ENCODE measurements around the gene EXD3.
"Not testable (repeated sequence)": the region's sequence is repeated elsewhere in the genome, so short reads cannot be mapped to it uniquely, and the experiment has no call there.

EXD3 gene, protein sequence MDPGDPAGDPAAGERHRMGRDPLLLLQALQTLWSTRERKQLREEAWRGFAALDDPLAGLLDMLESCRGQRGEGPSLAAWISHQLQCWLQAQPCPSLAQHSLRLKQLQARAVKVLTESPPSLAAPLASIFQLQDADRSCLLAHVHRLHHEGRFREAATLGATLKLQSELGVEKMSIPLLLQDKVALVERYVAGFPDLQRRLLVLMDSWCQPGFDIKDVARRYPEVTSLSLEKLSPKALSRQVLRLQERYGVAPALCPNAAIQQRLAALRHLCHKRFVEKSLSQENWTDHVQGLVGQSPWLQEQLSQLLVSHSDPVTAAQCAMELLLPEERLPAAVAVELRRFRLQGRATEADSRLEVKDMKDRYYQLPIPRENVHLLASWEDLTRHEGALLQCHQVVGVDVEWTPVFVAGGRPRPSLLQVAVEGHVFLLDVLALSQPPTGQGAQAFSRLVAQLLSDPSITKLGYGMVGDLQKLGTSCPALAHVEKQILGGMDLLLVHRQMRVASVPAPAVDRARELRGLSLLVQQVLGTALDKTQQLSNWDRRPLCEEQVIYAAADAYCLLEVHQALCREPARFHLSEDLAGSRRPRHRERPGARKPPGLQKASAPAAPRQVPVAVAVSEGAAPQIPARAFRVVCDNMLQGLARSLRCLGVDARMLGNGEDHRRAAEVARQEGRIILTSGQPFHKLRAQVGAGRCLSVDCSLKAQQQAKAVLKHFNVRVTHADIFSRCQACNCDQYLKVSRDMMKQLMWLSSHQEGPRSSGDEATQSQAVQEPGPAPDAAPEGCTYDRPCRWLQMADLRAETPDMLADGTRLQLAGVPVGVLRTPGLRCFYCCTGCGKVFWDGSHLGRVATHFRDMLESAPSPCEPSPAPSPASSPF

GRCh38 chr9:137422604-137423513, at the start of gene EXD3, which contains the start of gene NOXA1:
TSS of gene EXD3 (minus strand) at chr9:137423162. CDS start at chr9:137395357, 27,805 bp downstream.
TSS of gene NOXA1 (plus strand) at chr9:137423393. CDS start at chr9:137423530, 137 bp downstream.
- peak; percentile 83 to 94 for DNase-seq

DNA sequence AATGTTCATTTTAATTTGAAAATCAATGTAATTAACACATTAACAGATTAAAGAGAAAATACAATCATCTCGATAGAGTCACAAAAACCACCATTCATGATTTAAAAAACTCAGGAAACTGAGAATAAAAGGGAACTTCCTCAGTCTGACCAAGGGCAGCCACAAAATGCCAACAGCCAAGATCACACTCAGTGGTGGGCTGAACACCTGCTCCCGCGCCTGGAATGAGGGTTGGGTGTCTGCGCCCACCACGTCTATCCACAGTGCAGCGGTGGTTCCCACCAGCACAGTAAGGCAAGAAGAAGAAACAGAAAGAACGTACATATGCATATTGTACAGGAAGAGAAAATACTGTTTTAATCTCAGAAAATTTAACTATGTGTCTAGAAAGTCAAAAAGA, 47.8 kb upstream of the EXD3 start:
- DNase-seq, result no peak

GRCh38 chr9:137467896-137468295, 44.9 kb upstream of the EXD3 start:
- DNase-seq, result no peak

GRCh38 chr9:137467161-137467581, 44.2 kb upstream of the EXD3 start:
- no peak for DNase-seq

DNA sequence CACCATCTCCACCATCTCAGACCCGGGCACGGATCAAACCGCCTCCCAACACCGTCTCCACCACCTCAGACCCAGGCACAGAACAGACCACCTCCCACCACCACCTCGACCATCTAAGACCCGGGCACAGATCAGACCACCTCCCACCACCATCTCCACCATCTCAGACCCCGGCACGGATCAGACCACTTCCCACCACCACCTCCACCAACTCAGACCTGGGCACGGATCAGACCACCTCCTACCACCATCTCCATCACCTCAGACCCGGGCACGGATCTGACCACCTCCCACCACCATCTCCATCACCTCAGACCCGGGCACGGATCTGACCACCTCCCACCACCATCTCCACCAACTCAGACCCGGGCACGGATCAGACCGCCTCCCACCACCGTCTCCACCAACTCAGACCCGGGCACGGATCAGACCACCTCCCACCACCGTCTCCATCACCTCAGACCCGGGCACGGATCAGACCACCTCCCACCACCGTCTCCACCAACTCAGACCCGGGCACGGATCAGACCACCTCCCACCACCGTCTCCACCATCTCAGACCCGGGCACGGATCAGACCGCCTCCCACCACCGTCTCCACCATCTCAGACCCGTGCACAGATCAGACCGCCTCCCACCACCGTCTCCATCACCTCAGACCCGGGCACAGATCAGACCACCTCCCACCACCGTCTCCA, 43.6 kb upstream of the EXD3 start:
- DNase-seq, result not testable (repeated sequence)

DNA sequence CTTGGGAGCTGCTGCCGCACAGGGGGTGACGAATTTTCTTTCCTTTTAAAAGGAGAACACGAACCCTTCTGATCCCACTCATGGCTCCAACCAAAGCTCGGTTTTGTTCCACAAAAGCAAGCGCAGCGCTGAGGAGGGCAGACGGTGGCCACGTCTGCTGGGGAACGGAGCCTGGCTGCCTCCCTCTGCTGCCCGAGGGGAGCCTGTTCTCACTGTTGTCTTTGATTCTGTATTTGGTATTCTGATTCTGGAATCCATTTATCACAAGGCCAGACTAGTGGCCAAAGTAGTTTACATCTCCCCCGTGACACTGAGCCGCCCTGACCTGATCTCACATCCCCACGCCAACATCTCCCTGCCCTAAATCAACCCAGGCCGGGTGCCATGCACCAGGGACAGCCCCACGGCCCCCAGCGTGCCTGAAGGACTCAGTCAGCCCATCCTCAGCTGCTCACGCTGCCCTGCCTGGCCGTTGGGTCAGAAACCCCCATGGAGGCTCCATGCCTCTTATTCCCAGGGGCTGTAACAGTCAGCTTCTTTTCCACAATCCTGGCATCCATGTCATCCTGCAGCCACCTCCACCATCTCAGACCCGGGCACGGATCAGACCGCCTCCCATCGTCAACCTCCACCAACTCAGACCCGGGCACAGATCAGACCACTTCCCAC, 42.9 kb upstream of the EXD3 start:
- DNase-seq, result no peak

DNA sequence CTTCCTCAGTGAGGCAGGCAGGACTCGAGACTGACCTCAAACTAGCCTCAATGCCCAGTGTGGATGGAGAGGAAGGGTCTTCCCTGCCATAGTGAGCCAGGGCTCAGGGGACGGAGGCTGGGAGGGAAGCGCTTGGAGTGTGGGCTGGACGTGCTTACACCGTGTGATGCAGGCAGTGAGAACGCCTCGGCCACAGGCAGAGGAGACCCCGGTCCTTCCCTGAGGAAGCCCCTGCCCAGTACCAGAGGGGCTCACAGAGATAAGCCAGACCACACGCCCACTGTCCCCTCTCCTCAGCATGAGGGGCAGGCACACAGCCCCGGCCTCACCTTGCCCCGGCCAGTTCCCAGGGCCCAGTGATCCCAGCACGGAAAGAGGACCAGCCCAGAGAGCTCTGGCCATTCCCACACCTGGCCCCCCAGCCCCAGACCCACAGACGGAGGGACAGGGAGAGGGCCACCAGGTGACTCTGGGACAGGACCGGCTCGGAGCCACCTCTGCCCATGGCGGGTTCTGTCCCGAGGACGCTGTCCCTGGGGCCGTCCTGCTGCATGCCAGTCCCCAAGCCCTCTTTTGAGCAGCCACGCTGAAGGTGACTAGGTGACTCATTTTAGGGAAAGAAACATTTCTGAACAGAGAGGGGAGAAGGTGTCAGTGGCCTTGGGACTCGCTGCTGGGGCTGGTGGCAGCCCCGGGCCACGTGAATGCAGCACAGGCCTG, 42.2 kb upstream of the EXD3 start:
- no peak for DNase-seq

GRCh38 chr9:137464291-137464999, 41.5 kb upstream of the EXD3 start:
- DNase-seq, result no peak

- DNase-seq, result no peak
Measured at GRCh38 chr9:137463931-137464290, 40.9 kb upstream of the EXD3 start.

- no peak for DNase-seq
Measured at GRCh38 chr9:137462986-137463930, 40.3 kb upstream of the EXD3 start.

DNA sequence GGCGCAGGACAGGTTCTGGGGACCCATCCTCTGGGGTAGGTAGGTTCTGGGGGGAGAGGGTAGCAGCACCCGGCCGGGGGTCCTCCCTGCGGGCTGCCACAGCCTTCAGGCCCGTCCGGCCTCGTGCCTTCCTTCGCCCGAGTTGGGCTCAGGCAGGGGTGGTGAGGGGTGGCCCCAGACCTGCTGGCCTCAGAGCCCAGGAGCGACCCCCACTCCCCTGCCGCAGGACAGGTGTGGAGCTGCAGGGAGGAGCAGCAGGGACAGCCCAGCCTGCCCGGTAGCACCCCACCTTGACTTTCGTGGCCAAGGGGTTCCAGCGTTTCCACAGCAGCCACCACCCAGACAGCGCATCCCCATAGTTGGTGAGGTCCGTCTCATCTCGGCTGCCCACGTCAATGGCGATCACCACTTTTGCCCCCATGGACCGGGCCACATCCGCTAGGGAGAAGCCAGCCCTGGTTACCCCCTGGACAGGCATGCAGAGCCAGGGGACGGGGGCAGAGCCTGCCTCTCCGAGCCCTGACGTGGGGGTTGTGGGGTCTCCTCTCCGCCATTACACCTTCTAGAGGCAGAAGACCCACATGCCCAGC, 39.5 kb upstream of the EXD3 start:
- DNase-seq, result no peak

GRCh38 chr9:137461663-137462395, 38.9 kb upstream of the EXD3 start:
- DNase-seq, result no peak

DNA sequence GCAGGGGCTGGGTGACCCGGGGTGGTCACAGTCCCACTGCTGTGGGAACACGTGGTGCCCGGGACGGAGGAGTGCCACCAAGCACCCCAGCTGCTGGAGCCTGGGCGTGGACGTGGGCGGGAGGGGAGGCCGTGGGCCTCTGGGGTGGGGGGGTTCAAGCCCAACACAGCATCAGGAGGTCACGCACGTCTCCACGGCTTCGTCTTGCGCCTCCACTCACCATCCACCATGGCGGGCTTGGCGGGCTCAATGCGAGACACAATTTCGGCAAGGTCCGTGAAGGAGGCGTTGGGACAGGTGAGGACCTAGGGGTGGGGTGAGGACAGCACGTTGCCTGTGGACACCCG, 38.3 kb upstream of the EXD3 start:
- no peak for DNase-seq

DNA sequence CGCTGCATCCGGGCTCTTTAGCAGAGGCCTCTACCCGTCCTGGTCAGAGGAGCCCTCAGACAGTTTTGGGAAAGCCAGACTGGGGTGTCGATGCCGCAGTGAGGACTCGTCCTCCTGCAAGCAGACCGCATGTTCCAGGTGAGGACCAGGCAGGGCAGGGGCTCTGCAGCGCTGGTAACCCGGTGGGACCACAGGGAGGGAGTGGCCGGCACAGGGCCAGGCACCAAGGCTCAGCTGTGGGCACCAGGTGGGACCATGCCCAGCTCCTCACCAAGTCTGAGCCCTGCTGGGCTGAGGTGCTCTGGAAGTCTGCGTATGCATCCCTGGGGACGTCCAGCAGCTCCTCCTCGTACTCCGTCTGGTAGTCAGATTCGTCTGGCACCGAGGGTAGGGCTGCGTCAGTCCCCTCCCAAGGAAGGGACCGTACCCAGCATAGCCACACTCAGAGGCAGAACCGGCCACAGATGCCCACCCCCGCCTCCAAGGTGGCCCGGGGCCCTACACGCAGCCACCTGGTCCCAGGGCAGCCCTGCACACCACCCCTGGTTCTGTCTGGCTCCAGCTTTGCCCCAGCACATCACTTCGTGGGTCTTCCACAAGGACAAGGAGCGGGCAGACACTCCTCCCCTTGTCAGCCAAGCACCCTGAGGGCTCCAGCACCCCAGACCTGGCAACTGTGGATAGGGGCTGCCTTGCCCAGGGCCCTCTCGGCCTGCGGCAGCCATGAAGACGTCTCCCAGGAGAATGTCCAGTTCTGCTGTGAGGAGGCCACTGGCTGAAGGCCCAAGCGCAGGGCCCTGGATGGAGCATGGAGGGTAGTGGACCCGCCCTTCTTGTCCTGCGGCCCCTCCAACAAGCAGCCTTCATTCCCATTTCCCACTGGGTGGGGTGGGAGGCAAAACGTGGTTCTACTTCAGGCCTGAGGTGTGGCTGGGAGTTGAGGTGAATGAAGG, 37.7 kb upstream of the EXD3 start:
- DNase-seq, result no peak

GRCh38 chr9:137459601-137460362, 36.8 kb upstream of the EXD3 start:
- no peak for DNase-seq

DNA sequence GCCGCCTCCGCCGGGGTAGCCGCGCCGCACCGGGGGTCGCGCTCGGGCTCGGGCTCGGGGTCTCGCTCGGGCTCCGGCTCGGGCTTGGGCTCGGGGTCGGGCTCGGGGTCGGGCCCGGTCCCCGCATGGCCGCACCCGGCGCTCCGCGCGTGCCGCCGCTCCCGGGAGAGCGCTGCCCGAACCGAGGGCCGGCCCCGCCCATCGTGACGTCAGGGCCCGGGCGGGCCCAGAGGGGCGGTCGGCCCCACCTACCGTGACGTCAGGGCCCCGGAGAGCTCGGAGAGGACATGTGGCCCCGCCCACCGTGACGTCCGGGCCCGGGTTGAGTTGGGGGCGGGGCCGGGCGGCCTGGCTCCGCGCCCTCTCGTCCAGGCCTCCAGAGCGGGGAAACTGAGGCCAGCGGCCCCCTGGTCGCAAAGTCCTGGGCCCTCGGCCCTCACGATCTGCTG, 36.2 kb upstream of the EXD3 start, which contains the start of gene NSMF:
Gene NSMF (minus strand): TSS at position 183 of the 449 bp plus-strand sequence. CDS start 232 bp downstream, outside the sequence.
- DNase-seq, result peak; percentile 85 to 86
